ENCODE measurements around the gene FHOD3.

- TF ChIP-seq, protein P1, sequence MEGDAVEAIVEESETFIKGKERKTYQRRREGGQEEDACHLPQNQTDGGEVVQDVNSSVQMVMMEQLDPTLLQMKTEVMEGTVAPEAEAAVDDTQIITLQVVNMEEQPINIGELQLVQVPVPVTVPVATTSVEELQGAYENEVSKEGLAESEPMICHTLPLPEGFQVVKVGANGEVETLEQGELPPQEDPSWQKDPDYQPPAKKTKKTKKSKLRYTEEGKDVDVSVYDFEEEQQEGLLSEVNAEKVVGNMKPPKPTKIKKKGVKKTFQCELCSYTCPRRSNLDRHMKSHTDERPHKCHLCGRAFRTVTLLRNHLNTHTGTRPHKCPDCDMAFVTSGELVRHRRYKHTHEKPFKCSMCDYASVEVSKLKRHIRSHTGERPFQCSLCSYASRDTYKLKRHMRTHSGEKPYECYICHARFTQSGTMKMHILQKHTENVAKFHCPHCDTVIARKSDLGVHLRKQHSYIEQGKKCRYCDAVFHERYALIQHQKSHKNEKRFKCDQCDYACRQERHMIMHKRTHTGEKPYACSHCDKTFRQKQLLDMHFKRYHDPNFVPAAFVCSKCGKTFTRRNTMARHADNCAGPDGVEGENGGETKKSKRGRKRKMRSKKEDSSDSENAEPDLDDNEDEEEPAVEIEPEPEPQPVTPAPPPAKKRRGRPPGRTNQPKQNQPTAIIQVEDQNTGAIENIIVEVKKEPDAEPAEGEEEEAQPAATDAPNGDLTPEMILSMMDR (conservative IDR thresholded peaks at IDR 0.05; ENCODE audit: low read depth, low read length) = no peak
- TF ChIP-seq EZH2 (IDR thresholded peaks at IDR 0.05; ENCODE audit: borderline replicate concordance, low read depth, low read length, poor library complexity, severe bottlenecking) = no peak
Observed at GRCh38 chr18:36633961-36634412, 336.5 kb downstream of the FHOD3 start.

Measured in A673 (cell line).